ENCODE data around the gene CAPN11.
A peak's percentile ranks its signal among the peaks of the same experiment; 100 is the strongest.
"Not testable (repeated sequence)": the region's sequence is repeated elsewhere in the genome, so short reads cannot be mapped to it uniquely, and the experiment has no call there.

CAPN11 gene

GRCh38 chr6:44132476-44132875, 26.1 kb upstream of the CAPN11 start:
- DNase-seq = no peak

GRCh38 chr6:44133003-44133931, 25.4 kb upstream of the CAPN11 start:
- DNase-seq = peak in 1 of 2 experiments; percentile 32

GRCh38 chr6:44133981-44134711, 24.5 kb upstream of the CAPN11 start:
- no peak for DNase-seq

GRCh38 chr6:44135173-44135758, 23.4 kb upstream of the CAPN11 start:
- DNase-seq = no peak

- DNase-seq = no peak
Measured at GRCh38 chr6:44135875-44136274, 22.7 kb upstream of the CAPN11 start.

- no peak for DNase-seq
Measured at GRCh38 chr6:44138717-44139350, 19.8 kb upstream of the CAPN11 start.

- no peak for DNase-seq
Measured at GRCh38 chr6:44139351-44139743, 19.3 kb upstream of the CAPN11 start.

GRCh38 chr6:44142835-44143234, 15.8 kb upstream of the CAPN11 start:
- no peak for DNase-seq

GRCh38 chr6:44143731-44144130, 14.9 kb upstream of the CAPN11 start:
- no peak for DNase-seq

GRCh38 chr6:44144536-44144935, 14.1 kb upstream of the CAPN11 start:
- DNase-seq = not testable (repeated sequence)

- no peak for DNase-seq
Measured at GRCh38 chr6:44145839-44146238, 12.8 kb upstream of the CAPN11 start.

- no peak for DNase-seq
Measured at GRCh38 chr6:44146685-44147084, 11.9 kb upstream of the CAPN11 start.

GRCh38 chr6:44147256-44147655, 11.4 kb upstream of the CAPN11 start:
- DNase-seq = no peak

GRCh38 chr6:44148306-44148705, 10.3 kb upstream of the CAPN11 start:
- DNase-seq = no peak

GRCh38 chr6:44149369-44150012, 9.1 kb upstream of the CAPN11 start:
- DNase-seq = no peak

- no peak for DNase-seq
Measured at GRCh38 chr6:44150317-44150917, 8.2 kb upstream of the CAPN11 start.

GRCh38 chr6:44151348-44152108, 7.1 kb upstream of the CAPN11 start:
- DNase-seq = peak in 1 of 2 experiments; percentile 30

GRCh38 chr6:44152109-44152461, 6.5 kb upstream of the CAPN11 start:
- DNase-seq = no peak

GRCh38 chr6:44152533-44152932, 6.1 kb upstream of the CAPN11 start:
- DNase-seq = no peak

GRCh38 chr6:44154067-44154466, 4.6 kb upstream of the CAPN11 start:
- no peak for DNase-seq

- no peak for DNase-seq
Measured at GRCh38 chr6:44156494-44157151, 2.0 kb upstream of the CAPN11 start.
